SK-N-SH (cell line): Measurements from ENCODE around the gene PDZD8. TPM values are rescaled to one million over a fixed set of nuclear protein-coding genes. Genes with fewer than 3 reads are reported as not detected.

Experiments
- CTCF ChIA-PET: fragments of 300-600, 350-600 bp; formaldehyde crosslinking; extraction: SDS; loops from one replicate; lab custom pipeline; 2021; lab: Yijun Ruan, JAX
- POLR2A ChIA-PET: fragments of 350-600 bp; sonication (Branson Sonifier 250); formaldehyde crosslinking; extraction: SDS; loops from one replicate; lab custom pipeline; 2020; ENCODE audit warnings: antibody characterized with exemption, inconsistent platforms; lab: Yijun Ruan, JAX
- DNase-seq: peaks from one replicate; pipeline ENCODE4 v3.0.0; 2012
- H2AFZ ChIP-seq: fragments of 200-600 bp; sonication (generic); 2 replicates; pipeline ENCODE4 v1.8.1; 2016; ENCODE audit warnings: antibody characterized with exemption, mild to moderate bottlenecking, low read depth
- H3F3A ChIP-seq: fragments of 200-600 bp; sonication (generic); replicated peaks from 2 replicates; pipeline ENCODE3; 2016; ENCODE audit warnings: antibody characterized with exemption, mild to moderate bottlenecking; ENCODE audit not compliant: insufficient read depth
- H3K27ac ChIP-seq, 2 experiments: fragments of 200-500 bp in 1 of 2; fragments of 200-600 bp in 1 of 2; sonication (Bioruptor generic) in 1 of 2; sonication (generic), shearing (Covaris generic) in 1 of 2; 2 replicates each; pipeline versions ENCODE4 v1.5.1 to v1.6.1; 2014 to 2016; ENCODE audit warnings: low read depth in 2 of 2, inconsistent platforms in 1 of 2, low read length in 1 of 2, mild to moderate bottlenecking in 1 of 2, mixed read lengths in 1 of 2
- H3K27me3 ChIP-seq: fragments of 200-600 bp; sonication (generic), shearing (Covaris generic); 2 replicates; pipeline ENCODE4 v1.6.1; 2016; ENCODE audit warnings: mixed run types; ENCODE audit not compliant: insufficient read depth
- H3K36me3 ChIP-seq, 2 experiments: fragments of 200-500 bp in 1 of 2; fragments of 200-600 bp in 1 of 2; sonication (Bioruptor generic) in 1 of 2; sonication (generic) in 1 of 2; replicated peaks in 1 of 2; 2 replicates each; pipeline versions ENCODE3 to v1.5.1; 2014 to 2016; ENCODE audit warnings: low read length in 1 of 2, mild to moderate bottlenecking in 1 of 2; ENCODE audit not compliant: insufficient read depth in 2 of 2, control insufficient read depth in 1 of 2
- H3K4me1 ChIP-seq, 2 experiments: fragments of 200-500 bp in 1 of 2; fragments of 200-600 bp in 1 of 2; sonication (Bioruptor generic) in 1 of 2; sonication (generic), shearing (Covaris generic) in 1 of 2; 2 replicates each; pipeline versions ENCODE4 v1.5.1 to v1.6.1; 2014 to 2016; ENCODE audit warnings: low read depth in 1 of 2, low read length in 1 of 2, mixed run types in 1 of 2; ENCODE audit not compliant: insufficient read depth in 2 of 2, control insufficient read depth in 1 of 2
- H3K4me2 ChIP-seq: fragments of 200-600 bp; sonication (generic), shearing (Covaris generic); 2 replicates; pipeline ENCODE4 v1.6.1; 2017; ENCODE audit warnings: mixed run types
- H3K4me3 ChIP-seq, 2 experiments: fragments of 200-500 bp in 1 of 2; fragments of 200-600 bp in 1 of 2; sonication (Bioruptor generic) in 1 of 2; sonication (generic), shearing (Covaris generic) in 1 of 2; 2 replicates each; pipeline versions ENCODE4 v1.5.1 to v1.8.1; 2014 to 2016; ENCODE audit warnings: low read depth in 2 of 2, inconsistent platforms in 1 of 2, low read length in 1 of 2, mild to moderate bottlenecking in 1 of 2, mixed read lengths in 1 of 2, moderate library complexity in 1 of 2
- H3K79me2 ChIP-seq: fragments of 200-600 bp; sonication (generic); 2 replicates; pipeline ENCODE4 v1.8.1; 2017; ENCODE audit warnings: mild to moderate bottlenecking; ENCODE audit not compliant: insufficient read depth
- H3K9ac ChIP-seq: fragments of 200-600 bp; sonication (generic); 2 replicates; pipeline ENCODE4 v1.6.1; 2017; ENCODE audit warnings: mixed run types
- H3K9me2 ChIP-seq: fragments of 200-600 bp; sonication (generic); 2 replicates; pipeline ENCODE4 v1.6.1; 2017; ENCODE audit warnings: mixed run types
- H3K9me3 ChIP-seq: fragments of 200-600 bp; sonication (generic); 2 replicates; pipeline ENCODE4 v1.6.1; 2017; ENCODE audit warnings: mixed run types, mild to moderate bottlenecking, moderate library complexity
- H4K20me1 ChIP-seq: fragments of 200-600 bp; sonication (generic); 2 replicates; pipeline ENCODE4 v1.6.1; 2017; ENCODE audit warnings: mild to moderate bottlenecking, mixed run types; ENCODE audit not compliant: insufficient read depth
- CHD2 ChIP-seq: fragments of 150-350 bp; IDR thresholded peaks from 2 replicates; pipeline ENCODE4 v1.6.1; 2018; ENCODE audit warnings: low read length; ENCODE audit not compliant: partially characterized antibody
- EZH2phosphoT487 ChIP-seq: fragments of 200-600 bp; sonication (generic); IDR thresholded peaks from 2 replicates; pipeline ENCODE4 v1.6.1; 2017; ENCODE audit warnings: low read depth, mixed run types, mild to moderate bottlenecking, antibody characterized with exemption, moderate library complexity, borderline replicate concordance
- FOSL2 ChIP-seq: IDR thresholded peaks from 2 replicates; pipeline ENCODE4 v1.4.0; 2012; ENCODE audit warnings: low read depth, mild to moderate bottlenecking, moderate library complexity, borderline replicate concordance
- FOXJ3 ChIP-seq: sonication (generic); formaldehyde crosslinking; IDR thresholded peaks from 2 replicates; pipeline ENCODE4 v1.5.1; 2020; ENCODE audit warnings: mild to moderate bottlenecking, missing genetic modification reagents
- FOXM1 ChIP-seq: IDR thresholded peaks from 2 replicates; pipeline ENCODE4 v1.4.0; 2012; ENCODE audit warnings: low read depth, mild to moderate bottlenecking
- GABPA ChIP-seq: IDR thresholded peaks from 2 replicates; pipeline ENCODE4 v1.4.0; 2012; ENCODE audit warnings: low read depth, mild to moderate bottlenecking
- JUND ChIP-seq: IDR thresholded peaks from 2 replicates; pipeline ENCODE4 v1.4.0; 2012
- MAX ChIP-seq: IDR thresholded peaks from 2 replicates; pipeline ENCODE4 v1.4.0; 2012; ENCODE audit warnings: low read depth
- MEF2A ChIP-seq: IDR thresholded peaks from 2 replicates; pipeline ENCODE4 v1.4.0; 2012; ENCODE audit warnings: low read depth, borderline replicate concordance
- NFIC ChIP-seq: IDR thresholded peaks from 2 replicates; pipeline ENCODE4 v1.4.0; 2012; ENCODE audit warnings: borderline replicate concordance
- PBX3 ChIP-seq: IDR thresholded peaks from 2 replicates; pipeline ENCODE4; 2012
- RAD21 ChIP-seq: IDR thresholded peaks from 2 replicates; pipeline ENCODE4 v1.6.1; 2012; ENCODE audit warnings: mild to moderate bottlenecking, low read length
- SIN3A ChIP-seq: IDR thresholded peaks from 2 replicates; pipeline ENCODE4 v1.6.1; 2012; ENCODE audit warnings: low read depth, mild to moderate bottlenecking, low read length, moderate library complexity, borderline replicate concordance
- TAF1 ChIP-seq: IDR thresholded peaks from 2 replicates; pipeline ENCODE4 v1.6.1; 2012; ENCODE audit warnings: low read depth, mild to moderate bottlenecking, low read length, moderate library complexity, borderline replicate concordance
- TCF12 ChIP-seq: IDR thresholded peaks from 2 replicates; pipeline ENCODE4 v1.4.0; 2012
- TEAD4 ChIP-seq: IDR thresholded peaks from 2 replicates; pipeline ENCODE4 v1.4.0; 2012; ENCODE audit warnings: mild to moderate bottlenecking, borderline replicate concordance; ENCODE audit not compliant: insufficient read depth
- WGBS: methylation state at CpG from one replicate; pipeline ENCODE4 v1.1.6; 2017; ENCODE audit warnings: low lambda C conversion rate; 5-methylcytosine and 5-hydroxymethylcytosine counted together
- polyA plus RNA-seq, 3 experiments: library from polyadenylated mRNA; depleted of rRNA; stranded (reverse); fragments of >200 nt; gene quantifications; 2 replicates each; pipeline ENCODE4 v1.2.3, GENCODE V29; 2012

Gene PDZD8
- polyA plus RNA-seq, 1 of the 3 experiments (the other 2 are of a cell fraction): 6.6 TPM

- Histone ChIP-seq H3K27ac (no peak overlapping the region), H3K4me2 (no peak overlapping the region), H2AFZ (no peak overlapping the region), H3K4me3 (no peak overlapping the region), H3K9ac (no peak overlapping the region), H3K36me3 (no peaks in the 10 kb centered on the region), H3K4me1 (no peaks in the 10 kb centered on the region), H3K79me2 (no peaks in the 10 kb centered on the region), H4K20me1 (no peaks in the 10 kb centered on the region), H3K9me3 (no peaks in the 10 kb centered on the region), H3F3A (no peaks in the 10 kb centered on the region), H3K9me2 (no peaks in the 10 kb centered on the region), H3K27me3 (no peaks in the 10 kb centered on the region)
- WGBS: 69% methylated on average over 5 of the region's 5 CpGs
- DNase-seq: no peak
- TF ChIP-seq EZH2phosphoT487: no peak
- TF ChIP-seq GABPA: no peak
- TF ChIP-seq FOXM1: no peak
- TF ChIP-seq NFIC: no peak
- no peak for TF ChIP-seq SIN3A
- no peak for TF ChIP-seq TCF12
- POLR2A ChIA-PET: no interaction called here
- CTCF ChIA-PET: interaction anchor here (0.9 to 1.8 kb wide), 2 partner anchors 22 to 33 kb away, joined by 4 to 8 read pairs; no protein-coding TSS in a partner anchor
Observed at GRCh38 chr10:117420768-117421167, 45.5 kb upstream of the PDZD8 start.

DNA sequence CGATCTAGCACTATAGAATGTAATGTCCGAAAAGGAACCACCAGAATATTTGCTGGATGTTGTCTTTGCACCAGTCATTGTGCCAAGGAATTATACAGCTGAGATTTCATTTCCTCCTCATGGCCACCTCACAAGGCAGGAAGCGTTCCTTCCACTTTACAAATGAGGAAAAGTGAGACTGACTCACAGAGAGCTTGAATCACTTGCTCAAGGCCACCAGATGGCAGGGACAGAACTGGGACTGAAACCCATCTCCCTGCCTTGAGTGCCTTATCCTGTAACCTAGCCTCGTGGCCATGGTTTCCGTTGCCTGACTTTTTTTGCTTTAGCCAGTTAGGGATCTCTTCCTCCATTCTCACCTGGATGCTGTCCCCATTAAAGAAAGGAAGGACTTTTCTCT, 44.7 kb upstream of the PDZD8 start:
- no peak for TF ChIP-seq JUND
- no peak for TF ChIP-seq TAF1
- CTCF ChIA-PET: interaction anchor here (0.9 to 1.8 kb wide), 2 partner anchors 23 to 32 kb away, joined by 4 to 8 read pairs; no protein-coding TSS in a partner anchor

GRCh38 chr10:117419159-117419558, 43.9 kb upstream of the PDZD8 start:
- Histone ChIP-seq H3K4me2 (no peak overlapping the region), H3K9me3 (no peaks in the 10 kb centered on the region), H3K4me3 (no peak overlapping the region), H4K20me1 (no peaks in the 10 kb centered on the region), H3K27ac (no peak overlapping the region), H3F3A (no peaks in the 10 kb centered on the region), H3K9ac (no peak overlapping the region), H3K9me2 (no peaks in the 10 kb centered on the region), H3K79me2 (no peaks in the 10 kb centered on the region), H2AFZ (no peak overlapping the region), H3K27me3 (no peaks in the 10 kb centered on the region), H3K4me1 (no peaks in the 10 kb centered on the region), H3K36me3 (no peaks in the 10 kb centered on the region)
- ChIA-PET CTCF (interaction anchor here (1.5 kb wide), 1 partner anchor 24 kb away, joined by 6 read pairs; no protein-coding TSS in a partner anchor), POLR2A (no interaction called here)
- TF ChIP-seq RAD21: no peak
- no peak for TF ChIP-seq FOSL2
- no peak for TF ChIP-seq PBX3
- no peak for TF ChIP-seq NFIC
- TF ChIP-seq MAX: no peak
- no peak for TF ChIP-seq FOXJ3 (CRISPR knock-in tag)
- no peak for TF ChIP-seq FOXM1
- TF ChIP-seq MEF2A: no peak
- TF ChIP-seq TEAD4: no peak
- no peak for TF ChIP-seq CHD2
- WGBS: 57% methylated on average over 2 of the region's 2 CpGs
- DNase-seq: no peak

More for the DNA sequence above, 44.7 kb upstream of the PDZD8 start:
- Histone ChIP-seq H3F3A (no peaks in the 10 kb centered on the region), H3K9me3 (no peaks in the 10 kb centered on the region), H3K79me2 (no peaks in the 10 kb centered on the region), H3K36me3 (no peaks in the 10 kb centered on the region), H3K9me2 (no peaks in the 10 kb centered on the region), H2AFZ (no peak overlapping the region), H3K4me2 (no peak overlapping the region), H3K9ac (no peak overlapping the region), H3K4me1 (no peaks in the 10 kb centered on the region), H4K20me1 (no peaks in the 10 kb centered on the region), H3K4me3 (no peak overlapping the region), H3K27ac (no peak overlapping the region), H3K27me3 (no peaks in the 10 kb centered on the region)
- POLR2A ChIA-PET: no interaction called here
- 38% methylated on average over 5 of the region's 5 CpGs for WGBS
- no peak for DNase-seq
